Amygdala (tissue), 56 donors: ENCODE measurements around the gene CCDC89.

Experiments used
- DNase-seq, 56 donors: peaks; one replicate each; lab custom pipeline; 2025; lab: John Stamatoyannopoulos, UW

The CCDC89 gene

DNA sequence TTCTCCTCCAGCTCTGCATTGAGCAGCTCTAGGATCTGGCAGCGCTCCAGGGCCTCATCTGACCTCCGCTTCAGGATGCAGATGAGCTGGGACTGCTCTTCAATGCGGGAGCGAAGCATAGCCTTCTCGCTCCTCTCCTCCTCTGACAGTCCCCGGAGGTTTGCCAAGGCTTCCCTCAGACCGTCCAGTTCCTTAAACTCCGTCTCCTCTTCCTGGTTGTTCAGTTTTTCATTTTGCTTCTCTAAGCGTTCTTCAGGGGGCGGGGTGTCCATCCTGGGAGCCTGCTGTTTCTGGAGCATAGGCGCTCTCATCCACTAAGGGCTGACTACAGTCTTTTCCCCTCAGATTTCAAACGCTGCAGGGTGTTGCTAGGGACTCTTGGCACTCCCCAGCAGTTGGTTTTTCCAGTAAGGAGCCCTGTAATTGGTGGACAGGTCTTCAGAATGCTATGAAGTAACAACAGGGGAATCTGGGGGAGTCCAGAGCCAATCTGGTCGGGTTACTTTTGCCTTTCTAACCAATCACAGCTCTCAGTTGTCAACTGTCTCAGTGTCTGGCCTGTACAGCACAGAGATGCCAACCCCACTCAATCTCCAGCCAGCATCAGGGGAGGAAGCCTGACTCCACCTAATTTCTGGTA, at the start of gene CCDC89:
TSS of gene CCDC89 (minus strand) at position 376 of the 640 bp plus-strand sequence. CDS start at position 311, 65 bp downstream.
- peak in 53 of 56 donors; percentile 5 to 84 (median 58) for DNase-seq

DNA sequence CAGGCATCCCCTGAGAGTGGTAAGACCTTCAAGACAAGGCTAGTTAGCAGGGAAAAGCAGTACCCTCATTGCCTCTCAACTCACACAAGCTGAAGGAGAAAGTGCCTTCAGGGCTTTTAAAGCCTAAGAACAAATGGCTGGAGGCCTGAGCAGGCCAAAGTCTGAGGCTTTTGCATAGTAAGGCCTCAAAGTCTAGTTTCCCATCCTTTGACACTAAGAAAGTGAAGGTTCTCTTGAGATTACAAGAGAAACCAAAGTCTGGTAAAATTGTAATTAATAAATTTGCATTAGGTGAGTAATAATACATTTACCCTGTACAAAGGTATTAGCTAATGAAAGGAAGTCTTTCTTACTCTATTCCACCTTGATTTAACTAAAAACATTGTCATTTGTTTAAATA, 47.0 kb upstream of the CCDC89 start:
- DNase-seq = no peak

DNA sequence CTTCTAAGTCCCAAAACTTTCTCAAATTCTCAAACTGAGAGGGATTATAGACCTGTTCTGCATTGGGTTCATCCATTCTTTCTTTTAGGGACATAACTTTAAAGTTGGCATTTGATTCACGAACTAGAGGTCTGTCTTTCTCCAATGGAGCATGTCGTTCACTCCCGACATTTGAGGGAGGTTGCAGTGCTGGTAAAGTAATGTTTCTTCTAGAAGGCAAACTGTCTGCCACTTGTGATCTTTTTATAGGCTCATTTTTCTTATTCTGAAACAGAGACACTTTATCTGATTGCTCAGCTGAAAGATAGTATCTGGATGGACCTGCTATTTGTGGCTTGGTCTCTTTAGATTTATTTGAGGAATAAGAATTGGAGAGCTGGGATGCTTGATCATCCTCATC, 40.4 kb upstream of the CCDC89 start:
- DNase-seq = no peak

DNA sequence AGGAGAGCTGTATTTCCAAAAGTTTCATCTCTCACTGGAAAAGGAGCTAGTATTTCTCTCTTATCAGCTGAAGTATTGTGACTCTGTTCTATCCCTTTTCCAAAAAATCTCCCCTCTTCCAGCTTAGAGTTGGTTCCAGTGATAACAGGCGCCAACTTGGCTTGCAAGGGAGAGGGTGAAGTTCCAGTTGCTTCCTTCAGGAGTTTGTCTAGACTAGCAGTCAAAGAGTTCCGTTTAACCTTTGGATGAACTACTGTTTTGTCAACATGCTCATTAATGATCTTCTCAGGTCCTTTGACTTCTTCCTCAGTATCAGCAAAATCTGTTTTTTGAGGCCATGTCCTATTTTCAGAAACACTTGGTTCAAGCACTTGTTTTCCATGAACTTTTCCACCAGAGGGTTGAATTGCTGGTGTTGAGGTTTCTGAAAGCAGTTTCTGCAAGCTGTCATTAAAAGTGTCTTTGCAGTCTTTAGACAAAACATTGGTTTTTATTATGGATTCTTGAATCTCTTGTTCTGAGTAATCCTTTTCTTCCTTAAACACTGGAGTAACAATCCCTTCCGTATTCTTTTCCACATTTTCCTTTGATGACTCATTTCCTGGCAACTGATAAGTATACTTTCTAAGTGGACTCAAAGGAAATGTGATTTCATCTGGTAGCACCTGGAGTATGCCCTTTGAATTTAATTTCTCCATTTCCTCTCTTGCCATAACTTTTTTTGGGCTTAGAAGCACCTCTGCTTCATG, 39.7 kb upstream of the CCDC89 start:
- DNase-seq = no peak

DNA sequence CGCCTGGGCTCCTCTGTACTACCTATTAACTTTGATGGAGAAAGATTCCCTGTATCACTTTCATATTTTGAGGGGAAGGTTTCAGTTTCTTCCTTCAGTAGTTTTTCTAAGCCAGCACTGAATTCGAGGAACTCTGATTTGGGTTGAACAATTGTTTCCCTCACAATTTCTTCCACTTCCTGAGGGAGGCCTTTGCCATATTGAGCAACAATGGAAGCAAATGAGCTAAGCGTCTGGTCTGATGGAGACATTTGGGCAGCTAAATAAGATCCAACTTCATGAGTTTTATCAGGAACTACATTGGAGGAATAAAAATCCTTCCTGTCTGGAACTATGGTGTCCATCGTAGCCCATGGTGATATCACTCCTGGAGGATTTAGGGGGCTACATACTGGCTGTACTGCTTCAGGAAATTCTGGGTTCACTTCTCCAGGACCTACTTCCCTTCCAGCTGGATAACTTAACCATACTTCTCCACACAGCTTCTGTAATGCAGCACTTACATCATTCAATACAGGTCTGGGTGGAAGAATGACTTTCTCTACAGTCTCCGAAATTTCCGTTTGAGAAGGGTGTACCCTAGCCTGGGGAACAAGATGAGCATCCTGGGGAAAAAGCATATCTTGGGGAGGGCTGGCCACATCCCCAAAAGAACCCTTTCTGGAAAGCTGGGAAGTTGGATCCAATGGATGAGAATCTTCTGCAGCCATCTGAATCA, 38.9 kb upstream of the CCDC89 start:
- DNase-seq = no peak

DNA sequence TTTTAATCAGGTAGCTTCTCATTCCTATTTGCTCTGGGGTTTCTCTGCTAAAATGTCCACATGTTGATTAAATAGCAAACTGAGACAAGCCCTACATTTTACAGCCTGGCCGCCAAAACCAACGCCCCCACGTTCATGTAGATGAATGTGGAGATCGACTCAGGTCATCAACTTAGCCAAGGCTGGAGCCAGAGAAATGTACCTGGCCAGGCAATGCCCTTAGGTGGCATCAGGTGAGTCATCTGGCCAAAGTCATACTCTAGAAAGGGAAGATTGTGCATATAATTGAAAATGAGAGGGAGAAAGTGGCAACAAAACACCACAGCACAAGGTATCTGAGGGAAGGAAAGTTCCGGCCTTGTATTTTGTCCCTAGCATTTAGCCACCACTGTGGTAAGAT, 37.1 kb upstream of the CCDC89 start:
- DNase-seq = no peak

DNA sequence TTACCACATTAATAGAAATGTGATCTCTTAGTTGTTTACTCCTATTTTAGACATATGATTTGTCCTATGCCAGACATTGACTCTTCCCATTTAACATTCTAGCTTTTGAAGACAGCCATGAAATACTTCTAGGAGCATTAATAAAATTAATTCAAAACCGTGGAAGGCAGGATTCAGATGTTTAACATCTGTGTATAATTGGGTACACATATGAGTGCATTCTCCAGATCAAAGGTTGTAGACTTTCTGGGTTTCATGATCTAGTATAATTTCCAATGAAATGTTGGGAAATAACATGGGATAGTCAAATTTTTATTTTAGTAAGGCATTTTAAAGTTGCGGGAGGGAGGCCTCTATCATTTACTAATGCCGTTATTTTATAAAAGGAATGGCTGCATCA, 35.2 kb upstream of the CCDC89 start:
- no peak for DNase-seq

- peak in 52 of 56 donors; percentile 1 to 75 (median 34) for DNase-seq
Measured at GRCh38 chr11:85718991-85719807, 33.2 kb upstream of the CCDC89 start.

DNA sequence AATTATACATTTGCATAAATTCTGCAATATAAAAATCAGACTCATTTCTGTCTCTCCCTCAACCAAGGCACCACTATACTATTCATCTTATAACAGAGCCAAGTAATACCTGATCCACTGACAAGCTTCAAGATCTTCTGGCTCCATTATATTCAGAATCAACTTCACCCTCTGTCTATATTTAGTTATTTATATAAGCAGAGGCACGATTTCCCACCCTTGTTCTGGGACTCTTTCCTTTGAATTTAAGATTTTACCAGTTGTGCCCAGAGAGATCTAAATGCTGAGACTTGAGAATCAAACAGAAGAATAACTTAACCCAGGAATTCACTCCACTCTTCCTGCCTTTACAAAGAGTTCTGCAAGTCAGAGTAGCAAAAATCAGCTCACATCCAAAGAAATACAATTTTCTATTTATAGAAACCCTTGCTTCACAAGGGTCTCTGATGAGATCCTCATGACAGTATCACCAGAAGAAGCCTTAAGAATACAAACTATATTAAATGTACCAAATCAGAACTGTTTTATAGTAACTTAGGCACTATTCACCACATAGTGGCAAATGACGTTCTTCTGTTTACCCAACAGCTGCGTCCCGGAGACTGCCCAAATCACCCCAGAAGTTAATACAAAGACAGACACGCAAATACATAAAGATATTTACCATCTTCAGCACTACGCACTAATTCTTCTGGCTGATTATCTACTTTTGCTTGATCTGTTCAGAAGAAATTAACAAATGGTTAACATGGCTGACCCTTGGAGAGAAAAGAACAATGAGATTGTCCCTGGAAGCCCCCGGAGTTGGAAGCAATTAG, 32.3 kb upstream of the CCDC89 start:
- DNase-seq = no peak

- no peak for DNase-seq
Measured at GRCh38 chr11:85717429-85717828, 31.4 kb upstream of the CCDC89 start.

- DNase-seq = no peak
Measured at GRCh38 chr11:85712953-85713352, 27.0 kb upstream of the CCDC89 start.

GRCh38 chr11:85710917-85711316, 24.9 kb upstream of the CCDC89 start:
- DNase-seq = no peak

GRCh38 chr11:85709941-85710702, 24.1 kb upstream of the CCDC89 start:
- no peak for DNase-seq

DNA sequence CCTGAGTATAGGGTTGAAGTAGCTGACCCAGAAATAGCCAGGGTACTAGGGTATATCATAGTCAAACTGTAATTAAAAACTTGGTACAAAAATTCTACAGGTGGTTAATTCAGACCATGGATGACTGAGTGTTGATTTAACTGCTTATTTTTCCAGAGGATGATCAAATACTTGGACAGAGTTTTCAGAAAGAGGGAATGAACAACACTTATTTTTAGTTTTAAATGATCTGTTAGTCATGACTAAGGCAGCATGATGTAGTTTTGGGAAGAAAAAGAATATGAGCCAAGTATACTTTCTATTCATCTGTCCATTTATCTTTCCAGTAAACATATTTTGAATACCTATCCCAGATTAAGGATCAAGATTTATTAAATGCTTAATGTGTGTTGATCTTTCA, 19.8 kb upstream of the CCDC89 start:
- DNase-seq = no peak

GRCh38 chr11:85704967-85705366, 19.0 kb upstream of the CCDC89 start:
- no peak for DNase-seq

DNA sequence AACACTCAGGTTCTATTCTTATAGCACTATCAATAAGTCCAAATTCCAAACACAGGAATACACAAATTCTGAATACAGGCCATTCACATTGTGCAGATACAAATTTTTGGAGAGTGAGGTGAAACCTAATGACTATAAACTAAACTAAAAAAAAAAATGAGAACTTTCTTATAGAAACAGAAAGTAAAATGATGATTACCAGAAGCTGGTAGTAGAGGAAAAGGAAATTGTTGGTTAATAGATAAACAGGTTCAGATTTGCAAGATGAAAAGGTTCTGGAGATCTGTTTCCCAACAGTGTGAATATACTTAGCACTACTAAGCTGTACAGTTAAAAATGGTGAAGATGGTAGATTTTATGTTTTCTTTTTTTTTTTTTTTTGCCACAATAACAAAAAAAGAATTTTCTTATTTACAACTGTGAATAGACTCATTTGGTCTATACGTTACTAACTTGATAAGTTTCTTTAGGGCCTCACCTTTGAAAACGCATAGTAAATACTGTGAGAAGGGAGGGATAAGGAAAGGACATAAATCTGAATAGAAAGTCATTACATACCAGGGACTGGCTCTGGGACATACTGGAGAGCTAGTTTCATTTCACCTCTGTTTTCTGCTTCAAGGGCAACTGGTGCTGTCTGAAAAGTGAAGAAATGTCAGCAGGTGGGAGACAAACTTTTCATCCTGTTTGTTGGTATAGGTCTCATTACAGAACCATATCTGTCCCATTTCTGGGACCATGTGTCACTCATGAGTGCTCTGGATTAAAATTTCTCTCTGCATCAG, 14.2 kb upstream of the CCDC89 start:
- no peak for DNase-seq

DNA sequence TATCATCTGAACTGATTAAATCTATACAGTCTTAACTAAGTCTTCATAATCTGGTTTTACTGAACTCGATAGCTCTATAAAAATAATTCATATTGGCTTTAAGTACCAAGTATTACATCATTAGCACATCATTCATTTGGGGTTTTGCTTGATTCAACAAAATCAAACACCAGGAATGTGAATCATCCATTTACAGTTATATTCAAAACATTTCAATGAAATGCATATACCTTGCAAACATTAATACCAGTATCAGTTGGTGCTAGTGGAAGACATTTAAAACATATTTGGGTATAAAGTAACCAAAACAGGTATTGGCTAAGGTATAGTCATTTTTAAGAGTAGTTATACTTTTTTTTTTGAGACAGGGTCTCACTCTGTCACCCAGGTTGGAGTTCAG, 12.2 kb upstream of the CCDC89 start:
- DNase-seq = no peak

GRCh38 chr11:85697747-85698146, 11.8 kb upstream of the CCDC89 start:
- no peak for DNase-seq
